Measurements from ENCODE around the gene USH1C. TPM values are rescaled to one million over a fixed set of nuclear protein-coding genes. Genes with fewer than 3 reads are reported as not detected.
A peak's percentile ranks its signal among the peaks of the same experiment; 100 is the strongest.

The USH1C gene
- total RNA-seq, 3 donors from 2014 or later = 81.7 to 229 (median 141) TPM

- Histone ChIP-seq H3K4me3 (no peak overlapping the region), H3K4me1 (ENCODE audit: low read depth) (peaks cover 11% of the 10 kb centered on the region), H3K36me3 (ENCODE audit: low read depth) (no peaks in the 10 kb centered on the region), H3K9me3 (no peaks in the 10 kb centered on the region)
- TF ChIP-seq, protein P1, sequence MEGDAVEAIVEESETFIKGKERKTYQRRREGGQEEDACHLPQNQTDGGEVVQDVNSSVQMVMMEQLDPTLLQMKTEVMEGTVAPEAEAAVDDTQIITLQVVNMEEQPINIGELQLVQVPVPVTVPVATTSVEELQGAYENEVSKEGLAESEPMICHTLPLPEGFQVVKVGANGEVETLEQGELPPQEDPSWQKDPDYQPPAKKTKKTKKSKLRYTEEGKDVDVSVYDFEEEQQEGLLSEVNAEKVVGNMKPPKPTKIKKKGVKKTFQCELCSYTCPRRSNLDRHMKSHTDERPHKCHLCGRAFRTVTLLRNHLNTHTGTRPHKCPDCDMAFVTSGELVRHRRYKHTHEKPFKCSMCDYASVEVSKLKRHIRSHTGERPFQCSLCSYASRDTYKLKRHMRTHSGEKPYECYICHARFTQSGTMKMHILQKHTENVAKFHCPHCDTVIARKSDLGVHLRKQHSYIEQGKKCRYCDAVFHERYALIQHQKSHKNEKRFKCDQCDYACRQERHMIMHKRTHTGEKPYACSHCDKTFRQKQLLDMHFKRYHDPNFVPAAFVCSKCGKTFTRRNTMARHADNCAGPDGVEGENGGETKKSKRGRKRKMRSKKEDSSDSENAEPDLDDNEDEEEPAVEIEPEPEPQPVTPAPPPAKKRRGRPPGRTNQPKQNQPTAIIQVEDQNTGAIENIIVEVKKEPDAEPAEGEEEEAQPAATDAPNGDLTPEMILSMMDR (IDR thresholded peaks at IDR 0.05) = no peak
- intact Hi-C loops (cut with DNase I, micrococcal nuclease) = no loop called here
- ATAC-seq (no peak), DNase-seq (no peak)
These were observed 15.0 kb downstream of the USH1C start for GRCh38 chr11:17528906-17529843.

- Histone ChIP-seq H3K4me3 (no peak overlapping the region), H3K9me3 (no peaks in the 10 kb centered on the region), H3K4me1 (ENCODE audit: low read depth) (peaks cover 11% of the 10 kb centered on the region), H3K36me3 (ENCODE audit: low read depth) (no peaks in the 10 kb centered on the region)
- ATAC-seq (peak; percentile 69), DNase-seq (peak in 2 of 3 donors; percentile 67 to 68)
- TF ChIP-seq, protein P1 (IDR thresholded peaks at IDR 0.05) = peak; percentile 49
- intact Hi-C loops (cut with DNase I, micrococcal nuclease) = no loop called here
These were observed 16.0 kb downstream of the USH1C start for GRCh38 chr11:17528181-17528691.

DNA sequence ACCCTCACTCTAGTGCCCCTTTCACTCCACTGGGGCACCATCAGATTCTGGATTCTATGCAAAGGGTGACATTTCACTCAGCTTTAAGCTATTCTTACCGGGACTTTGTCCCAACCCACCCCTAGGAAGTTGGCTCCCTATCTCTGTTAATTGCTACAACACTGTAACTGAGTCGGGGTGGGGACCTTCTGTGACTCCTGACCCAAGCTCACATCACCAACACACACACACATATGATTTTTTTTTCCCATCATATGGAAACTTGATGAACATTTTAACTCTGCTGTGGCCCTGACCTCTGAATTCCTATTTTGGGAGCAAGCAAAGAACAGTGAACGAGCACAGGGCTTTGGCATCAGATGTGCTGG lies 16.6 kb downstream of the USH1C start:
- no peak for ATAC-seq
- TF ChIP-seq, protein P1 (IDR thresholded peaks at IDR 0.05) = no peak
- no peak for DNase-seq
- intact Hi-C loops (cut with DNase I, micrococcal nuclease) = no loop called here
- Histone ChIP-seq H3K9me3 (no peaks in the 10 kb centered on the region), H3K36me3 (ENCODE audit: low read depth) (no peaks in the 10 kb centered on the region), H3K4me1 (ENCODE audit: low read depth) (peaks cover 11% of the 10 kb centered on the region), H3K4me3 (no peak overlapping the region)

GRCh38 chr11:17526931-17527627 lies 17.1 kb downstream of the USH1C start:
- H3K4me1 ChIP-seq (ENCODE audit: low read depth) = peaks cover 11% of the 10 kb centered on the region
- no peaks in the 10 kb centered on the region for H3K9me3 ChIP-seq
- no peak for ATAC-seq
- H3K36me3 ChIP-seq (ENCODE audit: low read depth) = no peaks in the 10 kb centered on the region
- no peak overlapping the region for H3K4me3 ChIP-seq
- intact Hi-C loops (cut with DNase I, micrococcal nuclease) = no loop called here
- TF ChIP-seq, protein P1 (IDR thresholded peaks at IDR 0.05) = no peak
- DNase-seq = no peak

- Histone ChIP-seq H3K4me3 (no peak overlapping the region), H3K9me3 (no peaks in the 10 kb centered on the region), H3K4me1 (ENCODE audit: low read depth) (peaks cover 3% of the 10 kb centered on the region), H3K36me3 (ENCODE audit: low read depth) (no peaks in the 10 kb centered on the region)
- intact Hi-C loops (cut with DNase I, micrococcal nuclease) = no loop called here
- TF ChIP-seq, protein P1 (IDR thresholded peaks at IDR 0.05) = no peak
- DNase-seq (no peak), ATAC-seq (no peak)
These were observed 17.9 kb downstream of the USH1C start for GRCh38 chr11:17526326-17526725.
